Ramos (cell line): ENCODE results near the gene FRG2.
"Not testable (repeated sequence)": the region's sequence is repeated elsewhere in the genome, so short reads cannot be mapped to it uniquely, and the experiment has no call there.

Experiments
- in situ Hi-C: fragments of 300-500 bp; cut with MboI; formaldehyde crosslinking; loops from one replicate; pipeline ENCODE4 v1.14.3; 2022; ENCODE audit warnings: low sequenced_read_pairs; ENCODE audit not compliant: unreplicated experiment

The FRG2 gene

GRCh38 chr4:190027156-190027555 lies at the start of gene FRG2:
Gene FRG2, minus strand, starts transcription at chr4:190027256. Its CDS starts 52 bp downstream, at chr4:190027204.
- in situ Hi-C loops: not testable (repeated sequence)

GRCh38 chr4:190068351-190068750 lies 41.3 kb upstream of the FRG2 start:
- in situ Hi-C loops: not testable (repeated sequence)

- in situ Hi-C loops: not testable (repeated sequence)
Measured at GRCh38 chr4:190064805-190065204, 37.7 kb upstream of the FRG2 start.

DNA sequence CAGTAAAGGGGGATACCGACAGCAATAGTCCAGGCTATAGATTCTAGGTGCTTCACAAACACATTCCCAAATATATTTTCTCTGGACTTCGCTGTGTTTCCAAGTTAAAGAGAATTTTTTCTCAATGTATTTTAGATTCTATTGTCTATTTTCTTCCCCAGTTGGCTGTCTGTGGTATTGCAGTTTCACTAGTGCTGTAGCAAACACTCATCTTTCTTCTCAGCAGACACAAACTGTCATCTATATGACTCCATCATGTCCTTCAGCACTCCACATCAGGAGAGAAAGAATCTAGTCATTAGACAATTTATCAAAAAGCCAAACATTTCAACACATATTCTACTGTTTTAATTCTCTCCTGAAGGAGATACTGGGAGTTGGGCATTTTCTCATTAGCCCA lies 37.3 kb upstream of the FRG2 start, which contains the start of gene DBET:
Gene DBET (plus strand): TSS at position 161 of the 400 bp plus-strand sequence.
- in situ Hi-C loops: not testable (repeated sequence)

DNA sequence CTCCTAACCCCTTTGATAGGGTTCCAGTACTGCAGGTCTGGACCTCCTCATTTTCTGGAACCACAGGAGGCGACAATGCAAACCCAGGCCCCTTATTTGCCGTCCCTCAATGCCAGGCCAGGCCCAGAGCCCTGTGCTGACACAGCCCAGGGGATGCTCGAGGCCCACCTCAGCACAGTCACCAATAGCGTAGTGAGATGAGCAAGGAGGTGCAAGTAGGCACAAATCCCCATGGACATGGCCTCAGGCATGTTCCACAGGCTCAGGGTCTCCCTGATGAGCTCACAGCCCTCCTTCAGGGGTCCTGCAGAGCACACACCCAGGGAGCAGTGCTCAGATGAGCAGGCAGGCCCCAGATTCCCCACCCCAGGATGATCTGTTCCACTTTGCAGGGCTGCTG lies 31.9 kb upstream of the FRG2 start:
- in situ Hi-C loops: not testable (repeated sequence)

DNA sequence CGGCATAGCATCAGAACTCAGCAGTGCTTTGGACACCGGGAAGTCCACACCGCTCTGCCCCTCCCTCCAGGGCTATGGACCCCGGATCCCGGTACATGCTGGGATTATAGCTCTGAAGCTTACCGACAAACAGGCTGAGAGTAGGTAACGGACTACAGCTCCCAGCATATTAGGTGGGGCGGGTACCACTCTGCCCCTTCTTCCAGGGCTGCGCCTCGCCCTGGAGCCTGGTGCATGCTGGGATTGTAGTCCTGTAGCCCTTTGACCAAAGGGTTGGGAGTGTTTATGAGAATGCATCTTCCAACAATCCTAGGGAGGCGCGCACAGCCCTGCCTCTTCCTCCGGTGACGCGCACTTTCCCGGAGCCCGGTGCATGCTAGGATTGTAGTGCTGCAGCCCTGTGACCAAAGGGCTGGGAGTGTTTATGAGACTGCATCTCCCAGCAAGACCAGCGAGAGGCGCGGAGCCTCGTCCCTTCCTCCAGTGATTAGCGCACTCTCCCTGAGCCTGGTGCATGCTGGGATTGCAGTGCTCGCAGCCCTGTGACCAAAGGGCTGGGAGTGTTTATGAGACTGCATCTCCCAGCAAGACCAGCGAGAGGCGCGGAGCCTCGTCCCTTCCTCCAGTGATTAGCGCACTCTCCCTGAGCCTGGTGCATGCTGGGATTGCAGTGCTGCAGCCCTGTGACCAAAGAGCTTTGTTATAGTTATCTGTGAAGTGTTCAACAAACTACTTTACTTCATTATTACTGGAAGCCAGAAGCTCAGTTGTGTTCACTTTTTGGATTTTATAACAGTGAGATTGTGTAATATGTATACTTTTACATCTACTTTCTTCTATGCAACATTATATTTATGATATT lies 22.6 kb upstream of the FRG2 start:
- in situ Hi-C loops: not testable (repeated sequence)

DNA sequence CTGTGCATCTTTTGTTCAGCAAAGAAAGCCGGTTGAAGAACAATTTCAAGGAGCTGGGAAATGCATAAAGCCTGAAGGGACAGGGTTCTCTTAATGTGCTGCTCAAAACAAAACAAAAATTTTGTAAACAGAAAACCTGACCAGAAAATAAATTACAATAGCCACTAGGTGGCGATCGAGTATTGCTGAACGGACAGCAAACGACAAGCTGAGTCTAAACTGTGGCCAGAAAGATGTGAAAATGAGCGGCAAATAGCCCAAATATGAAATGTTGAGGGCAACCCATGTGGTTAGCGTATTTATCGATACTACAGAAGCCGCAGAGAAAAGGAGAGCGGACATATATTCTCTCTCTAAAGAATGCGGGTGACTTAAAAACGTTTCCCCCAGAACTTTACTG lies 20.6 kb upstream of the FRG2 start:
- in situ Hi-C loops: not testable (repeated sequence)

GRCh38 chr4:190040873-190041272 lies 13.8 kb upstream of the FRG2 start:
- in situ Hi-C loops: not testable (repeated sequence)

- in situ Hi-C loops: not testable (repeated sequence)
Measured at GRCh38 chr4:190037704-190038388, 10.8 kb upstream of the FRG2 start.

DNA sequence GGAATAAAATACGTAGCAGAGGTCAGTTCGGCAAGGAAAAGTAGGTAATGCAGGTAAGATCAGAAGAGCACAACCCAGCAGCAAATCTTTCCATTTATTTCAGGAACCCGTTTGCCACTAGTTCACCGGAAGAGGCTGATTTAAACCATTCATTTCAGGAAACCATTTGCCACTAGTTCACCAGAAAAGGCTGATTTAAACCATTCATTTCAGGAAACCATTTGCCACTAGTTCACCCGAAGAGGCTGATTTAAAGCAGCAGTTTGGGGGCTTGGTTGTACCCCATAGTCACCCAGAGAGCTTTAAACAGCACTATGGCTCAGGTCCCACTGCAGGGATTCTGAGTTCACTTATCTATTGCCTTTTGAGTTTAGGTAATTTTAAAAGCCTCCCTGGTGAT lies 4.2 kb upstream of the FRG2 start:
- in situ Hi-C loops: not testable (repeated sequence)

DNA sequence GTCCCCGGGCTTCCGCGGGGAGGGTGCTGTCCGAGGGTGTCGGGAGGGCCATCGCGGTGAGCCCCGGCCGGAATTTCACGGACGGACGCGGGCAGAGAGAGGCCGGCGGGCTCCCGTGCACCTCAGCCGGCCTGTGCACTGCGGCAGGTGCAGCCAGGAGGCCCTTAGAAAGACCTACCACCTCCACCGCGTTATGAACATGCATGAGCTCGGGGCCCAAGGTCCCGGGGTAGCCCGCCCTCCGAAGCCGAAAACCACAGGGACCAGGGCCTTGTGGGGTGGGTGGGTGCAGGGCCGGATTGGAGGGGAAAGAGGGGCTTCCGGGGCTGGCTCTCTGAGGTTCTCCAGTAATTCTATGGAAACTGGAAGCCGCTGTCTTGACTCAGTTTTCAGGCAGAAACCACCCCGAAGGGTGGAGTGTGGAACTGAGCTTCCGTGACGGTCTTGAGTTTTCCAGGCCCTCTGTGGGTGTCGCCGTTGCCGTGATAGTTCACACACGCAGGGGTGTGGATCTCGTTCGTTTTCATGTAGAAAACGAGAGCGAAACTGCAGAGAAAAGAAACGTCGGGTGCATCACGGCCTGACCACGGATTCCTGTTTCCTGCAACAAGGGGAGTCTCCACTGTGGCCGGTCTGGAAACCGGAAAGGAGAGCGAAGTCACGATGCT lies 4.3 kb downstream of the FRG2 start:
- in situ Hi-C loops: not testable (repeated sequence)

DNA sequence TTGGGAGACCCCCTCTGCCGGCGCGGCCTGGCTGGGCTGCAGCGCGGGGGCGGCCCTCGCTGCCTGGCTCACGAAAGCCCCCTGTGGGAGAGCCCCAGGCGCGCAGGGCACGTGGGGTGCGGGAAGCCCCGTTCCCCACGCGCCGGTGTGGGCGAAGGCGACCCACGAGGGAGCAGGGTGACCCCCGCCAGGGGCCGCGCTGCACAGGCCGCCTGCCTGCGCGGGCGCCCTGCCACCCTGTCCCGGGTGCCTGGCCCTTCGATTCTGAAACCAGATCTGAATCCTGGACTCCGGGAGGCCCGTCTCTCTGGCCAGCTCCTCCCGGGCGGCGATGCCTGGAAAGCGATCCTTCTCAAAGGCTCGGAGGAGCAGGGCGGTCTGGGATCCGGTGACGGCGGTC lies 5.1 kb downstream of the FRG2 start:
- in situ Hi-C loops: not testable (repeated sequence)

DNA sequence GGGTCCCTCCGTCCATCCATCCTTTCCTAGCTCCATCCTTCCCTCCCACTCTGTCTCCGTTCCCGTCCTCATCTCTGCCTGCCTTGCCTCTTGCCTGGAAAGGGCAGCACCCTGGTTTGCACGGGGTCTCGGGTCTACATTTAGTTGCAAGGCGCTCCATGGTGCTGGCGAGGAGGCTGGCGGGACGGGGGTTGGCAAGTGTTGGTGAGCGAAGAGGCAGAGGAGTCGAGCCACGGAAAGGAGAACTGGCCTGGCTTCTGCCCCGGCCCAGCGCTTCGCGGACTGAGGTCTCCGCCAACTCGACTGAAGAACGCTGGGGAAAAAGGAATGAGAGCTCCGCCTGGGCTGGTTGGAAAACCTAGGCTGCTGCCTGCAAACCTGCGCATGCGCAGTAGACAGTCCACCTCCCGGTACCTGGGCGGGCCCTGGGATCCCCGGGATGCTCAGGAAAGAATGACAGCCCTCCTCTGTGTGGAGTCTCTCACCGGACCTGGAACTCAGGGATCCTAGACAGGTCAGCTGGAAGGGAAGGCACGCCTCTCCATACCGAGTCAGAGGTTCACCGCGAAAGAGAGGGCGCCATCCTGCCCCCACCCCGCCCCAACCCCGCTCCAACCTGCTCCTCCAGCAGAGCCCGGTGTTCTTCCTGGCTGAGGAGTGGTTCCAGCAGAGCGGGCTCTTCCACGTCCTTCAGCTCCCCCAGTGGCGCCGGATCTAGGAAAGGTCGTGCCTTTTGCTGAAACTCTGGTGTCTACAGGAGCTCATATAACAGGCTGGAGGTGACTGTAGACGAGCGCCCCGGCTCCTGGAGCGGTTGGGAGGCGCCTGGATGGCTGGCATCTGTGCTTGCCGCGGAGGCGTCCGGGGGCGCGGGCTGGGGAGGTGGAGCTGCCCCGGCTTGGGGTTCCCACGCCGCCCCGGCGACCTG lies 6.0 kb downstream of the FRG2 start:
- in situ Hi-C loops: no loop called here

- in situ Hi-C loops: not testable (repeated sequence)
Measured at GRCh38 chr4:190019859-190020463, 7.1 kb downstream of the FRG2 start.

DNA sequence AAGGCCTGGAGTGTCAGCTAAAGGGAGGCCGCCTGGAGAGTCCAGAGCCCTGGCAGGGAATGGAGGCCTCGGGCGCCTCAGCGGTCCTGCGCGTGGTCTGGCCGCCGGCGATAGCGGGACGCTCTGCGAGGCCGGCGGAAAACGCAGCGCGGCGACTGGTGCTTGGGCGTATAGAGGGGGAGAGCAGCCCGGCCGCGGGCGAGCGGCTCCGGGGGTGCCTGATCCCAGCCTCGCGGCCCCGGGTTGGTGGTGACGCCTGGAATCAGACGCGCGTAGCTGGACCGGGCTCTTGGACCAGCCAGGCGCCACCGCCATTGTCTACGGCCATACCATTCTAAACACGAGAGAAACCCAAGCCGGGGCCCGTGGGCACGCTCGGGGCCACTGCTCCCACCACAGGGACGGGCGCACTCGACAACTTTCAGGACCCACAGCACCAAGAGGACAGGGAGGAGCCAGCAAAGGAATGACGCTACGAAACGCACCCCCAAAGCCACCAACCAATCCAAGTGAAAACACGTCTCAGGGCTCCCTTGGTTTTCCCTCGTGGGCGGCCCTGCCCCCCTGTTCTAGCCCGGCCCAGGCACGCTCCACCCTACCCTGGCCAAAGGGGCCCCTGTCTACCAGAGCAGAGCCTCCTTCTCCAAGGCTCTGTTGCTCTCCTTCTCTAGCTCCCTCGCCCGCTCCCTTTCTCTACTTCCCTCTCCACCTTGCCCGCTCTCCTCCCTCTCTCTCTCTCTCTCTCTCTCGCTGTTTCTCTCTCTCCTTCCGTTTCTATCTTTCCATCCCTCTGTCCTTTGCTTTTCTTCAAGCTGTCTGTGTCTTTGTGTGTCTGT lies 7.8 kb downstream of the FRG2 start:
- in situ Hi-C loops: no loop called here

GRCh38 chr4:190018201-190018920 lies 8.7 kb downstream of the FRG2 start:
- in situ Hi-C loops: no loop called here

DNA sequence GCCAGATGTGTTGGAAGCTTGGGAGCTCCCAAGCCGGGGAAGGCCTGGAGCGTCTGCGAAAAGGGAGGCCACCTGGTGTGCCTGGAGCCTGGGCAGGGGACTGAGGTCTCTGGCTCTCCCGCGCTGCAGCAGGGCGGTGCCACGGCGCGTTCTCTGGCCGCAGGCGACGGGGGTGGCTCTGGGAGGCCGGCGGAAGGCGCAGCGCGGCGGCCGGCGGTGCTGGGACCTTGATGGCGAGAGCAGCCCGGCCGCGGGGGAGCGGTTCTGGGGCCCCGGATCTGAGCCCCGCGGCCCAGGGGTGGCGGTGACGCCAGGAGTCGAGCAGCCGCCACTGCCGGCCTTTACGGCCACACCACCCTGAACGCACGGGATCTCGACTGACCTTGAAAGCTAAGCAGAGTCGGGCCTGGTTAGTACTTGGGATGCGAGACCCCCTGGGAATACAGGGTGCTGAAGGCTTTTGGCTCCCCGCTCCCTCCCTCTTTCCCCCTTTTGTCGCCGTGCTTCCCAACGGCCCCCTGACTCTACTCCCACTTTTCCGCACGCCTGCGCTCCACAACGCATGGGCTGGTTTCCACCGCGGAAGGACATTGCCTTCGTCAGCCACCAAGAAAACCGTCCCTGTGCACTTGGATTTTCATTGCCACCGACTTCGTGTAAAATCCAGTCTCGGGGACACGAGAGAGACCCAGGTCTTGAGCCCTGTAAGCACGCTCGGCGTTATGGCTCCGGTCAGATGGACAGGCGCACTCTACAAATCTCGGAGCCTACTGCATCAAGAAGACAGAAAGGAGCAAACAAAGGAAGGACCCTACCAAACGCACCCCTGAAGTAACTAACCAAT lies 9.5 kb downstream of the FRG2 start:
- in situ Hi-C loops: no loop called here
